ENCODE results near the gene HIVEP3.
"Not testable (repeated sequence)": the region's sequence is repeated elsewhere in the genome, so short reads cannot be mapped to it uniquely, and the experiment has no call there.

The HIVEP3 gene

DNA sequence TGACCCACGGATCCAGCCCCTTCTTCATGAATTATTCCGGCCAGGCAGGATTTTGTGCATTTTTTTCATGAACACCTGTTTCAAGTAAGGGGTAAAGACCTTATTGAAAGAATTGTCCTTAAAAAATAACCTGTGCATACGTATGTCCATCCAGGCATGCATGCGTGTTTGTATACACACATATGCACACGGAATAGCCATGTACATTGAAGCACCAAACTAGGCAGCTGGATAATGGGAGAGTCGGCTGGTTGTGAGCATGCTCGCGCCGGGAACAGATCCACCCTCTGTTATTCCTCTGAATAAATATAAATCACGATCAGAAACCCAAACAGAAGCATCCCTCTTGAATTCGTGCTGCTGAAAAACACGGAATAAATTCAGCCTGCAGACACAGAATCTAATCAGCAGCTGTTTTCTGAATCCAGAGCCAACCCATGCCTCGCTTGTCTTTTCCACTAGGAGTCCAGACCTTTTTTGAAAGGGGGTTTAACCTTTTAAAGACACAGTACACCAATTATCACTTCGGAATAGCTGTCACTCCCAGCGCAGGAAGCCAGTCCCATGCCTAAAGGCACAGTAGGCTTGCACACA is at the start of gene HIVEP3:
TSS of gene HIVEP3 (minus strand) at position 473 of the 594 bp plus-strand sequence.
- DNase-seq, result no peak

- no peak for DNase-seq
These were observed 45.7 kb upstream of the HIVEP3 start for GRCh38 chr1:41964400-41964799.

- no peak for DNase-seq
These were observed 44.9 kb upstream of the HIVEP3 start for GRCh38 chr1:41963636-41964035.

DNA sequence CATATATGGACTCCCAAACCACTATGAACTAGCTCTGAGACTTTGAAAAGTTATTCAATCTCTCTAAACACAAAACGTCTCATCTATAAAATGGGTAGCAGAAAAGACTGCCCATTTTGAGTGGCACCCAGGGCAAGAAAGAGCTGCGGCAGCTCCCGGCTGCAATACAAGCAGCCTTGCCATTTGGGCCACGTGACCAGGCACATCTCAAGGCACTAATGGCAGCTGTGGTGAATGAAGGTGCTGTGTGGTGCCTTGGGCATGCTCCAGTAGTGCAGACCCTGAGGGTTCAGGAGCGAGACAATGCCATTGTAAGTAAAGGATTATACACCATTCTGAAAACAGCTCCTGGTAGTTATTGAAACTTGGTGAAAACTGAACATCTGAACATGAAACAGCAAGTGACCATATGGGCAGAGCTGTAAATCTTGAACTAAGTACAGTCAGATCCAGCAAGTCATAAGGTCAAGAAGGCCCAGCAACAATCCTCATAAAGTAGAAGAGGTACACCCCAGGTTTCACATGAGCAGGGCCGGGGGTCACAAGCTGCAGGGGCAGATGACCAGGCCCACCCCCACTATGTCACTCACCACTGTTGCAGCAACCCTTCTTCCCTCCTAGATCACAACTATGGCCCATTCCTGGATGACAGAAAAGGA is 39.4 kb upstream of the HIVEP3 start:
- no peak for DNase-seq

DNA sequence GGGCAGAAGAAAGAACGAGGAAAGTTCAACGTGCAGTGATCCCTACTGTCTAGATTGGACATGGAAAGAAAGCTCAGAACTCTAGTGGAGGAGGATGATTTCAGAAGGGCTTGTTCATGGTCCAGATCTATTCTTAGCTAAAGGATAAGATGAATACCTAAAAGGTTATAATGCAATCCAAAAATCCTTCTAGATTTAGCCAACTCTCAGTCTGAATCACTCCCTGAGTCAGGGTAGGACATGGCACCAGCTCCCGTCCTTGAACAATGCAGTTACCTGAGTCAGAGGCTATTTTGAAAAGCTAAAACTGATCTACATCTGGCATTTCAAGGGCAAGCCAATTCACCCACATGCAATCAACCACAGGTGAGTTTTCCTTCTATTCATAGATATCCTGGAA is 38.8 kb upstream of the HIVEP3 start:
- DNase-seq, result no peak

- no peak for DNase-seq
These were observed 36.9 kb upstream of the HIVEP3 start for GRCh38 chr1:41955461-41956159.

DNA sequence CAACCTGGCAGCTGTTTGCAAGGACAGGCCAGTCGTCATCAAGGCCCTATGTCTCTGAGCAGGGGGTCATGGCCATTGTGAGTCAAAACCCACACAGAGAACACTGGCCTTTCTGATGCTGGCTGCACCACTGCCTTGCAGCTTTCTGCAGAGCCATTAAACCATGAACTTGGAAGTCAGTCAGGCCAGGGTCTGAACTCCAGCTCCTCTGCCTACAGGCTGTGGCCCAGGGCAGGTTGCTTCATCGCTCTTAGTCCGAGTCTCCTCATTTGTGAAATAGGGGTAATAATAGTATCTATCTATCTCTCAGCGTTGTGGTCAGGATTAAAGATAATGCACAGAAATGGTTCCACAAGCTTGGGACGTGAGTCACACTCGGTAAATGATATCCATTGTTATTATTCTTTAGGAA is 35.8 kb upstream of the HIVEP3 start:
- DNase-seq, result no peak

DNA sequence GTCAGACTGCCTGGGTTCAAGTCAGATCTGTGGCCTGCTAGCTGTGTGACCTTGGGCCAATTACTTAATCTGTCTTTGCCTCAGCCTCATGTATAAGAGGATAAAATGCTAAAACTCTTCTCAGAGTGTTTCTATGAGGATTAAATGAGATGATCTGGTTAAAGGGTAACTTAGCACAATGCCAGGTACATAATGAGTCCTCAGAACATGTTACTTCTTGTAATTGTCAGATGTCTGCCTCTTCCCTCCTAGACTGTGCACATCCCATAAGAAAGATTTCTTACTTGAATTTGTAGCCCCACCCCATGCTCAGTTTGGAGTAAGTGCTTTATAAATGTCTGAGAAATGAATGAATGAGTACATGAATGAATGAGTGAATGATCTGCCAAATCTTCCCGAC is 34.6 kb upstream of the HIVEP3 start:
- no peak for DNase-seq

GRCh38 chr1:41952208-41952607 is 33.5 kb upstream of the HIVEP3 start:
- DNase-seq, result no peak

DNA sequence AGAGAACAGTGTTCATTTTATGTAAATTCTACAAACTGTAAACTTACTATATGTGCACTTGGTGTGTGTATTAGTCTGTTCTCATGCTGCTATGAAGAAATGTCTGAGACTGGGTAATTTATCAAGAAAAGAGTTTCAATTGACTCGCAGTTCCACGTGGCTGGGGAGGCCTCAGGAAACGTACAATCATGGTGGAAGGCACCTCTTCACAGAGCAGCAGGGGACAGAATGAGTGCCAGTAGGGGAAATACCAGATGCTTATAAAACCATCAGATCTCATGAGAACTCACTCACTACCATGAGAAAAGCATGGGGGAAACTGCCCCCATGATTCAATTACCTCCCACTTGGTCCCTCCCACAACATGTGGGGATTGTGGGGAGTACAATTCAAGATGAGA is 32.8 kb upstream of the HIVEP3 start:
- not testable (repeated sequence) for DNase-seq

- DNase-seq, result no peak
These were observed 32.1 kb upstream of the HIVEP3 start for GRCh38 chr1:41950820-41951219.

DNA sequence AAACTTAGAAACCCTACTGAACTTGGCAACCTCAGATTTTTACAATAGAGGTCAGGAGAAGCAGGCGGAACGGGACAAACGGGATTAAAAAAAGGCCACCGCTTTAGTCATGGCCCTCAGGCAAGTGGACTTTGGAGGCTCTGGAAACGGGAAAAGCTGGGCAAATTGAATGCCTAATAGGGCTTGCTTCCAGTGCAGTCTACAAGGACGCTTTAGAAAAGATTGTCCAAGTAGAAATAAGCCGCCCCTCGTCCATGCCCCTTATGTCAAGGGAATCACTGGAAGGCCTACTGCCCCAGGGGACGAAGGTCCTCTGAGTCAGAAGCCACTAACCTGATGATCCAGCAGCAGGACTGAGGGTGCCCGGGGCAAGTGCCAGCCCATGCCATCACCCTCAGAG is 27.2 kb upstream of the HIVEP3 start:
- DNase-seq, result not testable (repeated sequence)

DNA sequence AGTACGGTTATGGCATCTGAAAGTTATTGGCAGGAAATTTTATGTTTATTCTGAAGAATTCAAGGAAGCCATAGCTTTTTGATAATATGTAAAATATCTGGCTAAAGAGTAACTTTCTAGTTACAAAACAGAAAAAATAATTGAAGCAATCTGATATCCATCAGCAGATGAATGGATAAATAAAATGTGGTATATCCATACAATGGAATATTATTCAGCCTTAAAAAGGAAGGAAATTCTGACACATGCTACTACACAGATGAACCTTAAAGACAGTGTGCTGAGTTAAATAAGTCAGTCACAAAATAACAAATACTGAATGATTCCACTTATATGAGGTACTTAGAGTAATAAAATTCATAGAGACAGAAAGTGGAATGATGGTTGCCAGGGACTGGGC is 25.0 kb upstream of the HIVEP3 start:
- no peak for DNase-seq

DNA sequence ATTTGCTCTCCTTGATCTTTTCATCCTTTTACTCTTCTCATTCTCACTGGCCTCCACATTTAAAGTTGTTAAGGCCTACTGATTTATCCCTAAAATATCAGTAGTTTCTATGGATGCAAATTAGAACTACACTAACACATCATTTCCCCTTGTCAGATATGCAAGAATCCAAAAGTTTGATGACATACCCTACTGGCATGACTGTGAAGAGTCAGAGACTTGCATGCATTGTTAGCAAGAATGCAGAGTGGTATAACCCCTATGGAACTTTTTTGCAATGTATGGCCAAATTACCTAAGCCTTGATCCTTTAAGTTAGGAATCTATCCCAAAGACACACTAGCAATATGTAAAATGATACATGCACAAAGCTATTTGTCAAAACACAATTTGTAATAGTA is 23.6 kb upstream of the HIVEP3 start:
- no peak for DNase-seq

DNA sequence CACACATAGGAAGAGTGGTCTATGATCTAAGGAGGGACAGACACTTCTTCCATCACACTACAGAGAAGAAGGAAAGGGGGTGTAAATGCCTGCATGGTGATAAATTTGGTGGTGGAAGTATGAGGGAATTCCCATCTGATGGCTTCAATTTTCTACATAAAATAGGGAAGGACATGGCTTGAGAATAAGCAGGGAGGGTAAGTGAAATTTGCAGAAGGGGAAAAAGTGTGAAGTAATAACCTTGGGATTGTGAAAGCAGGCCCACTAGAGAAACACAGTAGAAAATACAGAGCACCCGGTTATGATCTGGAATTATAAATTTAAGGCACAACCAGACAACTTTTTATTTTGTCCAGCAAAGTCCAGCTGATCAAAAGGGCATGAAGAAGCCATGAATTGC is 22.7 kb upstream of the HIVEP3 start:
- no peak for DNase-seq

DNA sequence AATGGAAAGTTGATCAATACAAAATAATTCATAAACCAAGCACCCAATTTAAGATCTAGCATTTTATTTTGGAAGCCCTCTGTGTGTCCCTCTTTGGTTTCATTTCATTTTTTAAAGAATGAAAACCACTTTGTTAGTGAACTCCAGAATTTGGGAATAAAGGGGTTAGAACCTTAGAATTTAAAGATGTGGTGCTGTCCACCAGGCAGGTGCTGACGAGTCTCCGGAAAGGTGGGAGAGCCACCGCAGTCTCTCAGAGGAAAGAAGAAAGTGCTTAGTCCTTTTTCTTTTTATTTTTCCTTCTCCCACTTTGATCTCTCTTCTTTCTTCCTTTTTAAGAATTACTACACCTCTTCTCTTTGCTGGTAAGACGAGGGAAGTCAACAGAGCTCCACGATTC is 20.5 kb upstream of the HIVEP3 start:
- no peak for DNase-seq

GRCh38 chr1:41936107-41936506 is 17.4 kb upstream of the HIVEP3 start:
- DNase-seq, result no peak

DNA sequence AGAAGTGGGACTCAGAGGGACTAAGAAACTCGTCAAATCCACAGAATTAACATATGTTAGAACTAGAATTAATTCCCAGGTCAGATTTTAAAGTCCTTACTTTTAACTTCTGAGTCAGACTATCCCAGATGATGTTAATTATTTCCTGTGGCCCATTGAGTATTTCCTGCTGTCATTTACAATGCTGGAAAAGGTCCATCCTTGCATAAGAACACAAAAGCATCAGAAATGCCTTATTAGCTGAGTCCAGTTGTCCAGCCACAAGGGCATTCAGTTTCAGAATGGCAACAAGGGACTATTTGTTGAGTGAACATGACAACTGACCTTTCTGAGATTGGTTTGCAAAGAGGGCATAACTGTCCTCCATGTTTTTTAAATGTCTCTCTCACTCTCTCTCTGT is 16.5 kb upstream of the HIVEP3 start:
- DNase-seq, result no peak

- DNase-seq, result no peak
These were observed 14.4 kb upstream of the HIVEP3 start for GRCh38 chr1:41933106-41933505.

GRCh38 chr1:41931578-41931977 is 12.9 kb upstream of the HIVEP3 start:
- DNase-seq, result no peak

DNA sequence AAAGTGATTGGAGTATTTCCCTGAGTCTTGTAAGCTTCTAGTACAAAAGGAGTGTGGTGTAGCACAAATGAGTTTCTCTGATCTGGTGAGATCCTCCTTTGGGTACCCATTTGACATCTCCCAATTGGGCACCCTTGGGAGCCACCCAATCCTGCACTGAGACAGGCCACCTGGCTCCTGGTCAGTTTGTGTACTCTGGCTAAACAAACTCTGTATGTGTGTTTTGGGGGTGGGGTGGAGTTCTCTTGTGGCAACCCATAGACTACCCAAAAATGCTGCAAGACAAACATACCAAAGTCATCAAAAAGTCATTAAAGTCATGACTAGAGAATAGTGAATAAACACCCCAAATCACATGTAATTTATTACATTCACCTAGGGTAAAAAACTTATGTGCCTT is 8.4 kb upstream of the HIVEP3 start:
- DNase-seq, result no peak

DNA sequence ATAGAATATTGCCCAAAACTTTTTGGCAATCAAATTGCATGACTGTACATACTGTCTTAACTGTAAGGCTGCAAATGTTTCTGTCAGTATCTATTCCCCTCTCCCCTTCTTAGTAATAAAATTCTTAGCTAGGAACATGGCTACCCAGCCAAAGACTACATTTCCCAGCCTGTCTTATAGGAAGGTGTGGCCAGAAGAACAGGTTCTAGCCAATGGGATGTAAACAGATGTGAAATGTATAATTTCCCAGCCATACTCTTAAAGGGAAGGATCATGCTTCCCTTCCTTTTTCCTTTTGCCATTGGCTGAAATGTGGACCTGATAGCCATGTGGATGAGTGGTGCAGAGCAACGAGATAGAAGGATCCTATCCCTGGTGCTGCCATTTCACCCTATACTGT is 7.0 kb upstream of the HIVEP3 start:
- DNase-seq, result no peak

GRCh38 chr1:41924911-41925310 is 6.2 kb upstream of the HIVEP3 start:
- DNase-seq, result no peak

- DNase-seq, result not testable (repeated sequence)
These were observed 2.5 kb upstream of the HIVEP3 start for GRCh38 chr1:41921271-41921670.

GRCh38 chr1:41920658-41921057 is 1.9 kb upstream of the HIVEP3 start:
- DNase-seq, result no peak

Data from stimulated activated CD4-positive, alpha-beta T cell treated with anti-CD3 and anti-CD28 coated beads, Interleukin-12 subunit alpha, Interleukin-12 subunit beta, amount 100 ng/mL, for 4 hours (primary cell).